Naive B cell (primary cell): ENCODE data around the gene HRK. TPM values are rescaled to one million over a fixed set of nuclear protein-coding genes. Genes with fewer than 3 reads are reported as not detected.

Experiments used
- ATAC-seq, 2 donors: fragments of 150-1000 bp; cut with Tn5 transposase; 2 replicates each; pipeline ENCODE4 v1.10.0; 2021; ENCODE audit warnings: low read depth in 2 of 2, mild to moderate bottlenecking in 2 of 2, moderate library complexity in 2 of 2
- DNase-seq: peaks from one replicate; pipeline ENCODE4 v3.0.0; 2022
- H3K27ac Mint-ChIP-seq, 6 donors: one replicate each; pipeline ENCODE4 v1.8.0; 2020 to 2022; ENCODE audit warnings: mild to moderate bottlenecking in 6 of 6, mixed read lengths in 6 of 6, moderate library complexity in 5 of 6, inconsistent platforms in 2 of 6
- H3K27me3 Mint-ChIP-seq, 3 donors: one replicate each; pipeline ENCODE4 v1.8.0; 2021 to 2022; ENCODE audit warnings: mixed read lengths in 3 of 3, mild to moderate bottlenecking in 1 of 3
- H3K36me3 Mint-ChIP-seq, 2 donors: one replicate each; pipeline ENCODE4 v1.8.0; 2020 to 2022; ENCODE audit warnings: mixed read lengths in 2 of 2, inconsistent platforms in 1 of 2, mild to moderate bottlenecking in 1 of 2
- H3K4me1 Mint-ChIP-seq, 3 donors: one replicate each; pipeline ENCODE4 v1.8.0; 2020 to 2022; ENCODE audit warnings: mixed read lengths in 3 of 3, inconsistent platforms in 1 of 3, mild to moderate bottlenecking in 1 of 3, moderate library complexity in 1 of 3
- H3K4me3 Mint-ChIP-seq, 8 donors: one replicate each; pipeline ENCODE4 v1.8.0; 2020 to 2022; ENCODE audit warnings: mild to moderate bottlenecking in 8 of 8, mixed read lengths in 8 of 8, moderate library complexity in 8 of 8, inconsistent platforms in 2 of 8
- H3K9me3 Mint-ChIP-seq, 7 donors: one replicate each; pipeline ENCODE4 v1.8.0; 2020 to 2022; ENCODE audit warnings: mixed read lengths in 7 of 7, mild to moderate bottlenecking in 5 of 7, inconsistent platforms in 2 of 7, moderate library complexity in 1 of 7
- polyA plus RNA-seq, 6 donors: library from polyadenylated mRNA; unstranded; fragments of 300-500 nt; fragmentation: Illumina TruSeq; gene quantifications; one replicate each; pipeline ENCODE4 v1.2.3, GENCODE V29; 2021; ENCODE audit warnings: low read depth in 6 of 6

Gene HRK
- polyA plus RNA-seq, 6 donors from 2014 or later: 2.5 to 7.9 (median 5.9) TPM

DNA sequence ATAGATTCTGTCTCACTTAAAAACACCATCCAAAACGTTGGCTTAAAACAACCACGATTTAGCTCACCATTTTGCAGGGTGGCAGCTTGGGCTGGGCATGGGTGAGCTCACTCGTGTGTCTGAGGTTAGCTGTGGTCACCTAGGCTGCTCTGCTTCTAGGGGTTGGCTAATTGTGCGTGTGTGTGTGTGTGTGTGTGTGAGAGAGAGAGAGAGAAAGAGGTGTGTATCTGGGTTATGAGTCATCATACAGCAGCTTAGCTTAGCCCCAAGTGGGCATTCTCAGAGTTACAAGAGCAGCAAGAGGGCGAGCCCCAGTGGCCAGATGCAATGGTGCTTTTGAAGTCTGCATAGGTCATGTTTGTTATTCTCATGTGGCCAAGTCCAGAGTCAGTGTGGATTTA is 35.5 kb upstream of the HRK start:
- no peak for ATAC-seq
- no peak for DNase-seq
- Mint-ChIP-seq H3K9me3 (no peaks in the 10 kb centered on the region), H3K4me3 (peak overlapping the region in 1 of 8 donors; percentile 55), H3K27me3 (no peaks in the 10 kb centered on the region), H3K27ac (peak overlapping the region in 1 of 6 donors; percentile 7), H3K36me3 (no peaks in the 10 kb centered on the region), H3K4me1 (peaks cover 59 to 78% (median 66%) of the 10 kb centered on the region in 3 donors)

DNA sequence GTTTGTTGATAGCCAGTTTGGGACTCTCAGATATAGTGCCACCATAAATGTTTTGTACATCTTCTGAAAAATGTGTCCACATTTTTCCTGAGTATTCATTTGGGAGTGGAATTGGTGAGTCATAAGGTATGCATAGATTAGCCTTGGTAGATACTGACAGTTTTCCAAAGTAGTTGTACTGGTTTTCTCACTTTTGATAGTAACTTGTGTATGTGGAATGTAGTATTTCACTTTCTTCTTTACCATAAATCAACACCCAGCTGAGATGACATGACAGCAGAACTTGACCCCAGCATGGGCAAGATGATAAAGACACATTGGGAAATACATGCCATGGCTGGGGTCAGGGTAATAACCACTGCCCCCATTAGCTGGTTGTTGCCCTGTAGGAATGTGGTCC is 34.9 kb upstream of the HRK start:
- H3K4me1 Mint-ChIP-seq: peaks cover 57 to 78% (median 65%) of the 10 kb centered on the region in 3 donors
- H3K27me3 Mint-ChIP-seq: no peaks in the 10 kb centered on the region
- H3K9me3 Mint-ChIP-seq: no peaks in the 10 kb centered on the region
- H3K27ac Mint-ChIP-seq: peak overlapping the region in 1 of 6 donors; percentile 10
- DNase-seq (no peak), ATAC-seq (no peak)
- no peaks in the 10 kb centered on the region for H3K36me3 Mint-ChIP-seq
- peak overlapping the region in 2 of 8 donors; percentile 3 to 21 for H3K4me3 Mint-ChIP-seq

DNA sequence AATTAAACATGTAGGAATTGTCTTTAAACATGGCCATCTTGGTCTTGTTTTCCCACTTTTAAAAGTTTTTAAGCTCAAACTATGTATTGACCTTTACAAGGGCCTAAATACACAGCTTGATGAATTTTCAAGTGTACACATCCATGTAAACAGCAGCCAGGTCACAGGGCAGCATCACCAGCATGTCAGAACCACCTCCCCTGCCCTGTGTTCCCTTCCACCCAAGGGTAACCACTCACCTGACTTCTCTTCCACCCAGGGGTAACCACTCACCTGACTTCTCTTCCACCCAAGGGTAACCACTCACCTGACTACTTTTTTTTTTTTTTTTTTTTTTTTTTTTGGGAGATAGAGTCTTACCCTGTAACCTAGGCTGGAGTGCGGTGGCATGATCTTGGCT is 34.1 kb upstream of the HRK start:
- Mint-ChIP-seq H3K27ac (no peak overlapping the region), H3K4me1 (peaks cover 53 to 74% (median 61%) of the 10 kb centered on the region in 3 donors), H3K4me3 (peak overlapping the region in 1 of 8 donors; percentile 20), H3K9me3 (no peaks in the 10 kb centered on the region), H3K27me3 (no peaks in the 10 kb centered on the region), H3K36me3 (no peaks in the 10 kb centered on the region)
- ATAC-seq: no peak
- no peak for DNase-seq

DNA sequence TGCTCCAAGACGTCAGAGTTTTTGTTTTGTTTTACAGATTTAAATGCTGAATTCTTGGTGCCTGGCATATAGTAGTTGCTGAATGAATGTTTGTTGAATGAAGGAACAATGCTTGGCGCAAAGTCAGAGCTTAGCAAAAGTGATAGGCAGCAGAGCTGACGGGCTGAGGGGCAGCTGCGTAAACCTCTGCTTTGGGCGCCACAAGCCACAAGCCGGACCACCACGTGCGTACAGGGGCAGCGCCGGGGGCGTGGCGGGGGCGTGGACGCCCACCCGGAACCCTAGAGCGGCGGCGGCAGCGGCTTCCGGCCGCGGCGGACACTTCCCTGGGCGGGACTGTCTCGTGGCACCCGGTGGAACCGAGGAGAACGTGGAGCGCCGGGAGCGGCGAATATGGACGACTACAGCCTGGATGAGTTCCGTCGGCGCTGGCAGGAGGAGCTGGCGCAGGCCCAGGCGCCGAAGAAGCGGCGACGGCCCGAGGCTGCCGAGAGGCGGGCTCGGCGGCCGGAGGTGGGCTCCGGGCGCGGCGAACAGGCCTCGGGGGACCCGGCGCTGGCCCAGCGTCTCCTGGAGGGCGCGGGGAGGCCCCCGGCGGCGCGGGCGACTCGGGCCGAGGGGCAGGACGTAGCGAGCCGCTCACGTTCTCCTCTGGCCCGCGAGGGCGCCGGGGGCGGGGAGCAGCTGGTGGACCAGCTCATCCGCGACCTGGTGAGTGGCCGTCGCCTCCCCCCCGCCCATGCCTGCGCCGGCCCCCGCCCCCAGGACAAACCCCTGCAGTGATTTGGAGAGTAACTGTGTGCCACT is 29.6 kb upstream of the HRK start, which contains the start of gene FBXW8:
FBXW8 (plus strand) TSS at position 306 of the 807 bp plus-strand sequence; CDS start at position 394, 88 bp downstream.
- peaks cover 29 to 42% (median 32%) of the 10 kb centered on the region in 3 donors for H3K4me1 Mint-ChIP-seq
- DNase-seq (peak; percentile 66), ATAC-seq (peak; percentile 91 to 92)
- no peaks in the 10 kb centered on the region for H3K9me3 Mint-ChIP-seq
- H3K4me3 Mint-ChIP-seq: peak within 1 kb of the TSS; percentile 85 to 96 (median 94)
- peak within 1 kb of the TSS; percentile 34 to 91 (median 88) for H3K27ac Mint-ChIP-seq
- H3K36me3 Mint-ChIP-seq: no peaks in the 10 kb centered on the region
- no peaks in the 10 kb centered on the region for H3K27me3 Mint-ChIP-seq

DNA sequence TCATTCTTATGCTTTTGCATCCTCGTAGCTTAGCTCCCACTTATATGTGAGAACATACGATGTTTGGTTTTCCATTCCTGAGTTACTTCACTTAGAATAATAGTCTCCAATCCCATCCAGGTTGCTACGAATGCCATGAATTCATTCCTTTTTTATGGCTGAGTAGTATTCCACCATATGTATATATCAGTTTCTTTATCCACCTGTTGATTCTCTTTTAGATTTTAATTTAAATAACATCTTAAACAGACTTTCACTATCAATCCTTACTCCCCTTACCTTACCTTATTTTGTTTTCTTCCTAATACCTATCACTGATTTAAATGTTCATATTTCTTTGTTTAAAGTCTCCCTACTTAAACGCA is 29.0 kb upstream of the HRK start:
- no peak for ATAC-seq
- Mint-ChIP-seq H3K4me3 (peak overlapping the region; percentile 85 to 96 (median 94)), H3K4me1 (peaks cover 26 to 36% (median 26%) of the 10 kb centered on the region in 3 donors), H3K36me3 (no peaks in the 10 kb centered on the region), H3K27ac (peak overlapping the region in 4 of 6 donors; percentile 34 to 89 (median 88)), H3K27me3 (no peaks in the 10 kb centered on the region), H3K9me3 (no peaks in the 10 kb centered on the region)
- DNase-seq: no peak

DNA sequence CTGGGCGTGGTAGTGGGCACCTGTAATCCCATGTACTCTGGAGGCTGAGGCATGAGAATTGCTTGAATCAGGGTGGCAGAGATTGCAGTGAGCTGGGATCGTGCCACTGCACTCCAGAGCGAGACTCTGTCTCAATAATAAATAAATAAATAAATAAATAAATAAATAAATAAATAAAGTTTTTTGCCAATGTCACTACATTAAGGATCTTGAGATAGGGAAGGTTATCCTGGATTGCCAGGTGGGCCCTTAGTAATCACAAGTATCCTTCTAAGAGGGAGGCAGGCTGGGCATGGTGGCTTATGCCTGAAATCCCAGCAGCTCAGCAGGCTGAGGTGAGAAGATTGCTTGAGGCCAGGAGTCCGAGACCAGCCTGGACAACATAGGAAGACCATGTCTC is 25.0 kb upstream of the HRK start:
- ATAC-seq (no peak), DNase-seq (no peak)
- H3K4me1 Mint-ChIP-seq: peaks cover 5 to 6% (median 5%) of the 10 kb centered on the region in 3 donors
- peaks cover 15 to 26% (median 15%) of the 10 kb centered on the region in 3 donors for H3K27me3 Mint-ChIP-seq
- peaks cover 0 to 4% (median 0%) of the 10 kb centered on the region in 7 donors for H3K9me3 Mint-ChIP-seq
- H3K4me3 Mint-ChIP-seq: peak overlapping the region in 1 of 8 donors; percentile 16
- H3K27ac Mint-ChIP-seq: no peak overlapping the region
- H3K36me3 Mint-ChIP-seq: peaks cover 0 to 7% of the 10 kb centered on the region in 2 donors

DNA sequence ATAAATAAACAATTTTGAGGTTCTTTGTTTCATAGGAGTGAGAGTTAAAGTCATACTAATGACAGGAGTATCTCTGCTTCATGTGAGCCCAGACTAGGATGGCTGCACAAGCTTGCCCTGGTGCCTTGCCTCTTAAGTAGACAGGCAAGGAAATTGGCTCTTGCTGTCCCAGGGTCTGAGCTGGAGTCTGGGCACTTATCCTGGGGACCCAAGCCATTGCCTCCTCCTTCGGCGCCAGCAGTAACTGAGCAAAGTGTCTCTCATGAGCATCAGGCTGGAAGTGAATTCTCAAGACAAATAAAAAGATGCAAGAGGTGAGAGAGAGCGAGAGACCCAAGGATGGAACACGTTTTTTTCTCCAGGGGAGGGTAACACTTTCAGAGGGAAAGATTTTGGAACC is 22.6 kb upstream of the HRK start:
- peak overlapping the region in 1 of 6 donors; percentile 16 for H3K27ac Mint-ChIP-seq
- H3K4me3 Mint-ChIP-seq: no peak overlapping the region
- H3K4me1 Mint-ChIP-seq: no peaks in the 10 kb centered on the region

DNA sequence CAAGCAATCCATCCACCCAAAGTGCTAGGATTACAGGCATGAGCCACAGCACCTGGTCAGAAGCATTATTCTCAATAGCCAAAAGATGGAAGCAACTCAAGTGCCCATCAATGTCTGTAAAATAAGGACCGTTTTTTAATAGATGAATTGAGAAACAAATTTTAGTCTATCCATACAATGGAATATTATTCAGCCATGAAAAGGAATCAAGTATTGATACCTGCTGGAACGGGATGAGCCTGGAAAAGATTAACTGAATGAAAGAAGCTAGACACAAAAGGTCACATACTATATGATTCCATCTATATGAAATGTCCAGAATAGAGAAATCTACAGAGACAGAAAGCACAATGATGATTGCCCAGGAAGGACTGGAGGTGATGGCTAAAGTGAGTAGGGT is 20.4 kb upstream of the HRK start:
- no peak for ATAC-seq
- Mint-ChIP-seq H3K27me3 (peaks cover 20 to 39% (median 32%) of the 10 kb centered on the region in 3 donors), H3K4me3 (no peak overlapping the region), H3K36me3 (peaks cover 0 to 7% of the 10 kb centered on the region in 2 donors), H3K27ac (no peak overlapping the region), H3K4me1 (no peaks in the 10 kb centered on the region), H3K9me3 (peaks cover 0 to 7% (median 0%) of the 10 kb centered on the region in 7 donors)
- no peak for DNase-seq

More for the DNA sequence above, 22.6 kb upstream of the HRK start:
- DNase-seq (no peak), ATAC-seq (no peak)
- peaks cover 16 to 35% (median 27%) of the 10 kb centered on the region in 3 donors for H3K27me3 Mint-ChIP-seq
- peaks cover 0 to 7% of the 10 kb centered on the region in 2 donors for H3K36me3 Mint-ChIP-seq
- H3K9me3 Mint-ChIP-seq: peaks cover 0 to 7% (median 0%) of the 10 kb centered on the region in 7 donors

DNA sequence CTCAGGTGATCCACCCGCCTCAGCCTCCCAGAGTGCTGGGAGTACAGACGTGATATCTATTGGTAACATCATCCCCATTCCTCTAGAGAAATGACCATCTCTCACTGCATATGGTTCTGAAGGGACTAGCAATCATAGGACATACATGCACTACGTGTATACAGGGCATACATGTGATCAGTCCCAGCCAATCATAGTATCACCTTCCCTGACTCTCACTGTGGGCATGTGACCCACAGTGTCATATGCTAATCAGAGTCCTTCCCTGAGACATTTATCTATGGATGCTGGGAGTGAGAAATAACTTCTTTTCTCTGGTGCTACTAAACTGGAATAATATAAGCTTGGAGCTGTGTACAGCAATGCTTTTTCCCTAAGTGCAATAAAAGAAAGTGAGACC is 17.4 kb upstream of the HRK start:
- DNase-seq (no peak), ATAC-seq (no peak)
- Mint-ChIP-seq H3K9me3 (peaks cover 0 to 7% (median 0%) of the 10 kb centered on the region in 7 donors), H3K27ac (peak overlapping the region in 1 of 6 donors; percentile 50), H3K27me3 (peaks cover 15 to 35% (median 32%) of the 10 kb centered on the region in 3 donors), H3K36me3 (peaks cover 0 to 7% of the 10 kb centered on the region in 2 donors), H3K4me3 (no peak overlapping the region), H3K4me1 (no peaks in the 10 kb centered on the region)

DNA sequence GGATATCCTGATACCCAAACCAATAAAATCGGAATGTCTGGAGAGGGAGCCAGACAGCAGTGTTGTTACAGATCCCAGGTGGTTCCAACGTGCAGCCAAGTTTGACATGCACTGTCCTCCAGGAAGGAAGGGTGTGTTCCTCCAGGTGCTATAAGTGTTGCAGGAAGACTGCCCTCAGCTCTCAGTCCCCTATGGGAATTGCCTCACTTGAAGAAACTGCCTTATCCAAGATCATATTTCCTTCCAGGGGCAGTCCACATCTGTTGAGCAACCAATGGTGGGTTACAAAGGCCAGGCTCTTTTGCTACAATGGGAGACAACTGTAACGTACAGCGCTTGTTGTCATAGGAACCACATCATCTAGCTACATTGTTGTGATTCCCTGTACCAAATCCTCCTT is 16.2 kb upstream of the HRK start:
- Mint-ChIP-seq H3K27ac (no peak overlapping the region), H3K27me3 (peaks cover 15 to 35% (median 23%) of the 10 kb centered on the region in 3 donors), H3K4me3 (no peak overlapping the region), H3K9me3 (peaks cover 0 to 7% (median 0%) of the 10 kb centered on the region in 7 donors), H3K4me1 (no peaks in the 10 kb centered on the region), H3K36me3 (peaks cover 0 to 7% of the 10 kb centered on the region in 2 donors)
- ATAC-seq (no peak), DNase-seq (no peak)

DNA sequence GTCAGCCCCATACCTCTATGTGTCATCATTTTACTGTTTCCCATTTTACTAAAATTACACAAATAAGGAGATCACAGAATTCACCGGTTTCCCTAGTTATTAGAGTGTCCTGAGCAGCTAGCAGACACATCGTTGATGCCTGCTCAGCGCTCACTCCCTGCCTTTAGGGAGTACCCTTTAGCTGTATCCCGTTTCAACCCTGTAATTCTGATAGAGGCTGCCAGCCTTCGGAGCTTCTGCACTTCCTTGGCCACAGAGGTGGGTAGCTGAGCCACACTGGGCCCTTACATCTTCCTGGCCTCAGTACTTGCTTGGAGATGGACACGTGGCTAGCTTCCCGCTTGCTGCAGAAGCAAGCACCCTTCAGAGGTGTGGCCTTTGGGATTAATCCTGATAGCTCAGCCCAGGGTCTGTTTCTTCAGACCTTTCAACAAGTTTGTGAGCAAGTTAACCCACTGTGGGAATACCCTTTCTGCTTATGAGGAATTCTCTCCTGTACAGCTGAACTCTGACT is 15.2 kb upstream of the HRK start:
- peaks cover 0 to 3% (median 0%) of the 10 kb centered on the region in 7 donors for H3K9me3 Mint-ChIP-seq
- no peak overlapping the region for H3K4me3 Mint-ChIP-seq
- DNase-seq (no peak), ATAC-seq (no peak)
- no peaks in the 10 kb centered on the region for H3K36me3 Mint-ChIP-seq
- H3K4me1 Mint-ChIP-seq: no peaks in the 10 kb centered on the region
- H3K27ac Mint-ChIP-seq: no peak overlapping the region
- H3K27me3 Mint-ChIP-seq: peaks cover 5 to 25% (median 14%) of the 10 kb centered on the region in 3 donors

DNA sequence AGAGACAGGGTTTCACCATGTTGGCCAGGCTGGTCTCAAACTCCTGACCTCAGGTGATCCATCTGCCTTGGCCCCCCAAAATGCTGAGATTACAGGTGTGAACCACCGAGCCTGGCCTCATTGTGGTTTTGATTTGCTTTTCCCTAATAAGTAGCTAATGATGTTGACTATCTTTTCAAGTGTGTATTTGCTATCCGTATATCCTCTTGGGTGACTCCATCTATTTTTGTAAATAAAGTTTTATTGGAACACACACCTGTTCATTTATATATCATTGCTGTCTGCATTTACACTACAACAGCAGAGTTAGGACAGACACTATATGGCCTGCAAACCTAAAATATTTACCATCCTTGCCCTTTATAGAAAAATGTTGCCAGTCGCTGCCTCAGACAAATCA is 13.7 kb upstream of the HRK start:
- ATAC-seq (no peak), DNase-seq (no peak)
- H3K4me3 Mint-ChIP-seq: no peak overlapping the region
- H3K9me3 Mint-ChIP-seq: peaks cover 0 to 8% (median 3%) of the 10 kb centered on the region in 7 donors
- H3K27me3 Mint-ChIP-seq: peaks cover 5 to 20% (median 5%) of the 10 kb centered on the region in 3 donors
- no peaks in the 10 kb centered on the region for H3K36me3 Mint-ChIP-seq
- H3K4me1 Mint-ChIP-seq: no peaks in the 10 kb centered on the region
- no peak overlapping the region for H3K27ac Mint-ChIP-seq

DNA sequence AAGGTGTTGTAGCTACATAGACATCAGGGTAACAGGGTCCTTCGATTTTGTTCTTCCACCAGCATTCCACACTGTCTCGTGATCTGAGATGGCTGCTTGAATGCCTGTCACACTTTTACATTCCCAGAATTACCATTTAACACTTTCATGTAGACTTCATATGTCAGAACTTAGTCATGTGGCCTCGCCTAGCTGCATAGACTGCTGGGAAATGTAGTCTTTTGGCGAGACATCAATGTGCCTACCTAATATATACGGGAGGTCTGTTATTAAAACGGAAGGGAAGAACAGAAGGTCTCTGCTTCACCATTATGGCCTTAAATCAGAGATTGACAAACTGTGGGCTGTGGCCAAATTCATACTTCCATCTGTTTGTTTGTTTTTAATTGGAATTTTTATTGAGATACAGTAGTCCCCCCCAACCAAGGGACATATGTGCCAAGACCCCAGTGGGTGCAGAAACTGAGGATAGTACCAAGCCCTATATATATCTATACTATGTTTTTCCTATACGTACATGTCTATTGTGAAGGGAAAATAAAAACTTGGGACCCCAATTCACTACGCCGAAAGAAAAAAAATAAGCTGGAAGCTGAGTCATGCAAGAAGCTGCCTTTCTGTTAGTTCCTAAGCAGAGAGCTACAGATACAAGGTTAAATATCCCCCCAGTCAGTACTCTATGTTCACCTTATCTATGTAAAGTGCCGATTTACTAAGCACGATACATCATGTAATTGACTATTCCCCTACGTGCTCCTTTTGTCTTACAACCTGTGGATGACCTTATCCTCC is 11.3 kb upstream of the HRK start:
- no peak for ATAC-seq
- Mint-ChIP-seq H3K27me3 (peaks cover 0 to 13% (median 0%) of the 10 kb centered on the region in 3 donors), H3K36me3 (no peaks in the 10 kb centered on the region), H3K9me3 (peaks cover 0 to 8% (median 2%) of the 10 kb centered on the region in 7 donors), H3K27ac (peak overlapping the region in 1 of 6 donors; percentile 3), H3K4me3 (no peak overlapping the region), H3K4me1 (no peaks in the 10 kb centered on the region)
- DNase-seq: no peak
